HG03378 (cell line): ENCODE measurements around the gene CHMP4A.
"Not testable (repeated sequence)": the region's sequence is repeated elsewhere in the genome, so short reads cannot be mapped to it uniquely, and the experiment has no call there.

Experiments used
- ATAC-seq: cut with Tn5 transposase; IDR thresholded peaks from one replicate; pipeline ENCODE4 v1.9.1; 2021; ENCODE audit warnings: mild to moderate bottlenecking, moderate library complexity; ENCODE audit not compliant: unreplicated experiment

Gene CHMP4A

GRCh38 chr14:24249230-24250021, 36.1 kb upstream of the CHMP4A start:
- no peak for ATAC-seq

- no peak for ATAC-seq
Measured at GRCh38 chr14:24247422-24247821, 34.1 kb upstream of the CHMP4A start.

GRCh38 chr14:24246765-24247212, 33.5 kb upstream of the CHMP4A start:
- peak; percentile 26 for ATAC-seq

- not testable (repeated sequence) for ATAC-seq
Measured at GRCh38 chr14:24245350-24245749, 32.1 kb upstream of the CHMP4A start.

GRCh38 chr14:24243336-24243836, 30.1 kb upstream of the CHMP4A start:
- no peak for ATAC-seq

- peak; percentile 58 for ATAC-seq
Measured at GRCh38 chr14:24241829-24242443, 28.6 kb upstream of the CHMP4A start.

GRCh38 chr14:24240110-24240918, 27.0 kb upstream of the CHMP4A start:
- no peak for ATAC-seq

GRCh38 chr14:24238527-24239037, 25.3 kb upstream of the CHMP4A start:
- ATAC-seq, result no peak

- no peak for ATAC-seq
Measured at GRCh38 chr14:24238123-24238522, 24.8 kb upstream of the CHMP4A start.

- ATAC-seq, result no peak
Measured at GRCh38 chr14:24237463-24237955, 24.2 kb upstream of the CHMP4A start.

- no peak for ATAC-seq
Measured at GRCh38 chr14:24236689-24237462, 23.6 kb upstream of the CHMP4A start.

- no peak for ATAC-seq
Measured at GRCh38 chr14:24235804-24236688, 22.8 kb upstream of the CHMP4A start.

GRCh38 chr14:24234095-24235005, 21.1 kb upstream of the CHMP4A start:
- ATAC-seq, result no peak

- no peak for ATAC-seq
Measured at GRCh38 chr14:24233538-24233866, 20.2 kb upstream of the CHMP4A start.

- ATAC-seq, result peak; percentile 43
Measured at GRCh38 chr14:24232645-24233537, 19.6 kb upstream of the CHMP4A start, which contains the start of gene GMPR2. Gene GMPR2, plus strand, starts transcription at chr14:24232929. Its CDS starts 325 bp downstream, at chr14:24233254.

- ATAC-seq, result peak; percentile 63
Measured at GRCh38 chr14:24232121-24232644, 18.9 kb upstream of the CHMP4A start, which contains the start of gene NEDD8. Gene NEDD8, minus strand, starts transcription at chr14:24232367. Its CDS starts 100 bp downstream, at chr14:24232267.
